ENCODE measurements around the gene SPATA1.

- TF ChIP-seq CTCF (IDR thresholded peaks at IDR 0.05) = no peak
- no peak for TF ChIP-seq POLR2A (IDR thresholded peaks at IDR 0.05)
- no peak for TF ChIP-seq EP300 (IDR thresholded peaks at IDR 0.05)
- TF ChIP-seq POLR2AphosphoS5 (IDR thresholded peaks at IDR 0.05) = no peak
Observed at GRCh38 chr1:84582802-84583587, 76.8 kb downstream of the SPATA1 start.

All from sigmoid colon (tissue), 4 donors.